Bone marrow (tissue), 2 donors: Measurements from ENCODE around the gene TPX2.
"Not testable (repeated sequence)": the region's sequence is repeated elsewhere in the genome, so short reads cannot be mapped to it uniquely, and the experiment has no call there.

ENCODE experiments used
- DNase-seq, 2 donors: peaks; one replicate each; lab custom pipeline; 2025; lab: John Stamatoyannopoulos, UW

The TPX2 gene

GRCh38 chr20:31719644-31720485 is 19.2 kb upstream of the TPX2 start:
- DNase-seq, result no peak

GRCh38 chr20:31720486-31721407 is 18.3 kb upstream of the TPX2 start:
- DNase-seq, result no peak

GRCh38 chr20:31721408-31722256 is 17.5 kb upstream of the TPX2 start:
- DNase-seq, result no peak

GRCh38 chr20:31722257-31723068 is 16.6 kb upstream of the TPX2 start, which contains the start of gene BCL2L1:
BCL2L1 (minus strand) TSS chr20:31722868; CDS start chr20:31722218, 650 bp downstream.
- DNase-seq, result peak; percentile 63 to 65

- no peak for DNase-seq
Measured at GRCh38 chr20:31723069-31723318, 16.1 kb upstream of the TPX2 start.

- peak; percentile 89 to 99 for DNase-seq
Measured at GRCh38 chr20:31723319-31724078, 15.6 kb upstream of the TPX2 start.

GRCh38 chr20:31731321-31731717 is 7.8 kb upstream of the TPX2 start:
- DNase-seq, result no peak

GRCh38 chr20:31739550-31739977 is 474 bp downstream of the TPX2 start:
- DNase-seq, result no peak

- DNase-seq, result no peak
Measured at GRCh38 chr20:31740208-31740607, 1.1 kb downstream of the TPX2 start.

GRCh38 chr20:31740656-31741323 is 1.7 kb downstream of the TPX2 start:
- no peak for DNase-seq

- DNase-seq, result no peak
Measured at GRCh38 chr20:31746068-31746878, 7.2 kb downstream of the TPX2 start.

- DNase-seq, result not testable (repeated sequence)
Measured at GRCh38 chr20:31747028-31747427, 7.9 kb downstream of the TPX2 start.

GRCh38 chr20:31747640-31748039 is 8.6 kb downstream of the TPX2 start:
- DNase-seq, result no peak

- DNase-seq, result no peak
Measured at GRCh38 chr20:31749223-31749622, 10.1 kb downstream of the TPX2 start.

- DNase-seq, result no peak
Measured at GRCh38 chr20:31751126-31751525, 12.0 kb downstream of the TPX2 start.

GRCh38 chr20:31757254-31757653 is 18.2 kb downstream of the TPX2 start:
- DNase-seq, result no peak

- DNase-seq, result no peak
Measured at GRCh38 chr20:31758521-31758920, 19.4 kb downstream of the TPX2 start.

- no peak for DNase-seq
Measured at GRCh38 chr20:31758991-31759390, 19.9 kb downstream of the TPX2 start.
